ENCODE results near the gene MPP4. TPM values are rescaled to one million over a fixed set of nuclear protein-coding genes. Genes with fewer than 3 reads are reported as not detected.

MPP4 gene
- total RNA-seq, 1 donor from 2014 or later, result not detected

DNA sequence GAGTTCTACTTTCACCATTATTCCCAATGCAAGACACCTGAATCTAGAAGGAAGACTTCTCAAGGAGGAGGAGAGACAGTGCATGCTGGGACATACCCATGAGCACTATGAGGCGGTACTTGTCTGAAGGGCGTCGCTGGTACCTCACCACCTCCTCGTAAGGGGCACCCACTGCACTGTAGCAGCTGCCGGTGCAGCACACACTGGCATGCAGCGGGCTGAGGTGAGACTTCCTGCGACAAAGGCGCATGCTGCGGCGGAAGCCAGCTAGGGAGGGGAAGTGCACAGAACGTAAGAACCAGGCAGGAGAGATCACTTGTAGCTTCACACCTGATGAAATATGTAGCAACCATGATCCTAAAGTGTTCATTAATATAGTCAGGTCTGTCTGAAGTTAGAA is 42.3 kb downstream of the MPP4 start:
- no peak for DNase-seq (ENCODE audit: low spot score, unreplicated experiment)
- Mint-ChIP-seq H3K9me3 (ENCODE audit: low read depth) (no peaks in the 10 kb centered on the region), H3K36me3 (ENCODE audit: insufficient read depth) (no peaks in the 10 kb centered on the region), H3K27me3 (peaks cover 4% of the 10 kb centered on the region), H3K27ac (no peak overlapping the region), H3K4me1 (ENCODE audit: low read depth) (peaks cover 2% of the 10 kb centered on the region), H3K4me3 (ENCODE audit: low read depth) (no peak overlapping the region)
- TF ChIP-seq, protein P1, sequence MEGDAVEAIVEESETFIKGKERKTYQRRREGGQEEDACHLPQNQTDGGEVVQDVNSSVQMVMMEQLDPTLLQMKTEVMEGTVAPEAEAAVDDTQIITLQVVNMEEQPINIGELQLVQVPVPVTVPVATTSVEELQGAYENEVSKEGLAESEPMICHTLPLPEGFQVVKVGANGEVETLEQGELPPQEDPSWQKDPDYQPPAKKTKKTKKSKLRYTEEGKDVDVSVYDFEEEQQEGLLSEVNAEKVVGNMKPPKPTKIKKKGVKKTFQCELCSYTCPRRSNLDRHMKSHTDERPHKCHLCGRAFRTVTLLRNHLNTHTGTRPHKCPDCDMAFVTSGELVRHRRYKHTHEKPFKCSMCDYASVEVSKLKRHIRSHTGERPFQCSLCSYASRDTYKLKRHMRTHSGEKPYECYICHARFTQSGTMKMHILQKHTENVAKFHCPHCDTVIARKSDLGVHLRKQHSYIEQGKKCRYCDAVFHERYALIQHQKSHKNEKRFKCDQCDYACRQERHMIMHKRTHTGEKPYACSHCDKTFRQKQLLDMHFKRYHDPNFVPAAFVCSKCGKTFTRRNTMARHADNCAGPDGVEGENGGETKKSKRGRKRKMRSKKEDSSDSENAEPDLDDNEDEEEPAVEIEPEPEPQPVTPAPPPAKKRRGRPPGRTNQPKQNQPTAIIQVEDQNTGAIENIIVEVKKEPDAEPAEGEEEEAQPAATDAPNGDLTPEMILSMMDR (IDR thresholded peaks at IDR 0.05; ENCODE audit: unreplicated experiment), result no peak

DNA sequence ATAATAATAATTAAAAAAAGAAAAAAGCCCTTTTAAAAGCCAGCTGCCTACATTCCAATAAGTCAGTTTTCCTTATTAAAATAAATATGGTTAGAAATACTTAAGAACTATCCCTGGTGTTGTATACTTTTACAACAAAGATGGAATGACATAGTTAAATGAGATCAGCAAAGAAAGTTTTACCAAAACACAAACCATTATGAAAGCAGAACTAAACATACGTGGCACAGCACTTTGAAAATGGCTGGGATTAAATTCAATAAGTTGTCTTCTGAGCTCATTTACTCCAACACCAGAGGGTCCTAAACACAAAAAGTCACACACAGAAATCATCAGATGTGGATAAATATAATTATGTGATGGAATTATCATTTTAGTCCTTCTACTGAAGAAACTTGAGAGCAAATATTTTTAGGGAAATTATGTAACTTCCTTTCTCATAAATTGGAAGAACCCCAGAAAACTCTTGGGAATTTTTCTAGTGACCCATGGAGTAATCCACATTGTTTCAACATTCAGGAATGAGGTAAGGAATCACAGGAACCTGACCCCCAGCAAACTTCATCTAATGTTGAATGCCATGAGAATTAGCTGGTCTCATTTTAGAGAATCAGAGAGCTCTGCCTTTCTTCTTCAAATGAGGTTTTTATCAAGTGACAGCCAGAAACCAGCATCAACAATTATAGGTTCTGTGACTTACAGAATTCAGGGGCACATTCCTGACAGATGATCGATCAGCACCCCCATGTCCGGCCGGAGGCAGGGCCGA is 43.6 kb downstream of the MPP4 start:
- DNase-seq (ENCODE audit: low spot score, unreplicated experiment), result no peak
- Mint-ChIP-seq H3K27ac (no peak overlapping the region), H3K4me1 (ENCODE audit: low read depth) (peaks cover 2% of the 10 kb centered on the region), H3K9me3 (ENCODE audit: low read depth) (no peaks in the 10 kb centered on the region), H3K4me3 (ENCODE audit: low read depth) (no peak overlapping the region), H3K27me3 (peaks cover 3% of the 10 kb centered on the region), H3K36me3 (ENCODE audit: insufficient read depth) (no peaks in the 10 kb centered on the region)
- TF ChIP-seq, protein P1 (IDR thresholded peaks at IDR 0.05; ENCODE audit: unreplicated experiment), result no peak

DNA sequence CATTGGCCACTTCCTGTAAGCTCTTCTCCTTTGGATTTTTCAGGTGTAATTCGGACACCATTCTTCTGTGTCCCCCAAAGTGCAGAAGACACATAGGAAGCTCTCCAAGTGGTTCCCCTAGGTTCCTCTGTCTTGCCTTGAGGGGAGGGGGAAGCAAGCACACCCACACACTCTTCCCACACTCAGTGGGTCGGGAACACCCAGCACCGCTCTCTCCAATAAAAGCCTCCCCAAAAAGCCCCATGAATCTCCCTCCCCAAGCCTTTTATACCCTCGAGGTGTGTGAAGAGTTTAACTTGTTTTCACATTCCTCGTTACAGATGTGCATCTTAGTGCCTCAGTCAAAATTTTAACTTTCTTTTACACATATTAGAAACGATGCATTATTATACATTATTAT is 45.2 kb downstream of the MPP4 start:
- Mint-ChIP-seq H3K9me3 (ENCODE audit: low read depth) (no peaks in the 10 kb centered on the region), H3K4me3 (ENCODE audit: low read depth) (no peak overlapping the region), H3K27ac (no peak overlapping the region), H3K4me1 (ENCODE audit: low read depth) (peaks cover 2% of the 10 kb centered on the region), H3K36me3 (ENCODE audit: insufficient read depth) (no peaks in the 10 kb centered on the region), H3K27me3 (peaks cover 3% of the 10 kb centered on the region)
- no peak for DNase-seq (ENCODE audit: low spot score, unreplicated experiment)
- TF ChIP-seq, protein P1 (IDR thresholded peaks at IDR 0.05; ENCODE audit: unreplicated experiment), result no peak

DNA sequence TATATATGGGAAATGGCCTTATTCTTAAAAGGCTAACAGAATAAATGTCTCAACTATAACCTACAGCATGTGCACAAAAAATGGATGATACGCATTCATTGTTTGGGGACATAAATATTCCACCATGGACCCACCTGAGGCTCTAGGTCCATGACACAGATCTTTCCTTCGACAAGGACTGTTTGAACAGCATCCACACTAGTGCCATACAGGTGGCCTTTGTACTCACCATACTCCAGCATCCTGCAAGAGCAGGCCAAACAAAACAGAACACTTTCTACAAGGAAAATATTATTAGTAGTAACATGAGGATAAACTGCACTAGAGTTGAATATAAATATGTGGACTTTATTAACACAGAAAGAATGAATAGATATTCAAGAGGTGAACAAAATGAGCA is 49.0 kb downstream of the MPP4 start:
- Mint-ChIP-seq H3K9me3 (ENCODE audit: low read depth) (no peaks in the 10 kb centered on the region), H3K4me3 (ENCODE audit: low read depth) (no peak overlapping the region), H3K27me3 (no peaks in the 10 kb centered on the region), H3K27ac (no peak overlapping the region), H3K4me1 (ENCODE audit: low read depth) (no peaks in the 10 kb centered on the region), H3K36me3 (ENCODE audit: insufficient read depth) (no peaks in the 10 kb centered on the region)
- DNase-seq (ENCODE audit: low spot score, unreplicated experiment), result no peak
- TF ChIP-seq, protein P1 (IDR thresholded peaks at IDR 0.05; ENCODE audit: unreplicated experiment), result no peak

DNA sequence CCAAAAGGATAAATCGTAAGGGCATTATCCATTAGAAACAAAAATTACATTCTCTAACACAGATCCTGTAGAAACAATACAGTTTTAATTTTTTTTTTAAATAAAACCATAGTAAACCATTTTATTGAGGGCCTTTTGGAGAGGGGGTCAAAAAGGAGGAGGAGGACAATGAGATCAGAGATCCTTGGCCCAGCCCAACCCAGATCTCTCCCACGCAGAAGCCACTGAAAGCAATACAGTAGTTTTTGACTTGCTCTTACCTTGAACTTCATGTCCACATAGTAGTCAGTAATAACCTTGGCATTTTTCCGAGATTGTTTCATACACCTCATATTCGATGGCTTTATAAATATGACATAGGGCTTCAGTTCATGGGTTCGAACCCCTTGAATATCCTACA is 51.0 kb downstream of the MPP4 start:
- Mint-ChIP-seq H3K4me1 (ENCODE audit: low read depth) (peaks cover 9% of the 10 kb centered on the region), H3K9me3 (ENCODE audit: low read depth) (no peaks in the 10 kb centered on the region), H3K36me3 (ENCODE audit: insufficient read depth) (no peaks in the 10 kb centered on the region), H3K27ac (no peak overlapping the region), H3K4me3 (ENCODE audit: low read depth) (no peak overlapping the region), H3K27me3 (no peaks in the 10 kb centered on the region)
- TF ChIP-seq, protein P1 (IDR thresholded peaks at IDR 0.05; ENCODE audit: unreplicated experiment), result no peak
- DNase-seq (ENCODE audit: low spot score, unreplicated experiment), result no peak
